ENCODE results near the gene MTARC2.

Gene MTARC2

GRCh38 chr1:220772846-220773245, 24.7 kb downstream of the MTARC2 start:
- DNase-seq = no peak
- Histone ChIP-seq H3K27ac (no peak overlapping the region), H3K9me3 (ENCODE audit: severe bottlenecking) (no peaks in the 10 kb centered on the region), H3K36me3 (peaks cover 22% of the 10 kb centered on the region), H3K4me3 (ENCODE audit: low read depth, low read length) (no peak overlapping the region), H3K27me3 (ENCODE audit: insufficient read depth, low read depth, severe bottlenecking) (no peaks in the 10 kb centered on the region)
- no peak for TF ChIP-seq CTCF (IDR thresholded peaks at IDR 0.05; ENCODE audit: low read depth, low read length)

GRCh38 chr1:220775240-220775853, 27.2 kb downstream of the MTARC2 start:
- peak; percentile 59 for DNase-seq
- Histone ChIP-seq H3K36me3 (peaks cover 6% of the 10 kb centered on the region), H3K27ac (no peak overlapping the region), H3K27me3 (ENCODE audit: insufficient read depth, low read depth, severe bottlenecking) (no peaks in the 10 kb centered on the region), H3K9me3 (ENCODE audit: severe bottlenecking) (no peaks in the 10 kb centered on the region), H3K4me3 (ENCODE audit: low read depth, low read length) (no peak overlapping the region)
- TF ChIP-seq CTCF (IDR thresholded peaks at IDR 0.05; ENCODE audit: low read depth, low read length) = peak; percentile 69

- DNase-seq = no peak
These were observed 28.1 kb downstream of the MTARC2 start for GRCh38 chr1:220776254-220776653.

GRCh38 chr1:220776720-220777326, 28.7 kb downstream of the MTARC2 start:
- Histone ChIP-seq H3K27ac (no peak overlapping the region), H3K9me3 (ENCODE audit: severe bottlenecking) (no peaks in the 10 kb centered on the region), H3K27me3 (ENCODE audit: insufficient read depth, low read depth, severe bottlenecking) (no peaks in the 10 kb centered on the region), H3K36me3 (no peaks in the 10 kb centered on the region; the same call in 1 of the 2 replicates), H3K4me3 (ENCODE audit: low read depth, low read length) (no peak overlapping the region)
- peak; percentile 89 for DNase-seq
- peak; percentile 98 for TF ChIP-seq CTCF (IDR thresholded peaks at IDR 0.05; ENCODE audit: low read depth, low read length)

More at GRCh38 chr1:220776254-220776653, 28.1 kb downstream of the MTARC2 start:
- Histone ChIP-seq H3K36me3 (no peaks in the 10 kb centered on the region; the same call in 1 of the 2 replicates), H3K4me3 (ENCODE audit: low read depth, low read length) (no peak overlapping the region), H3K27me3 (ENCODE audit: insufficient read depth, low read depth, severe bottlenecking) (no peaks in the 10 kb centered on the region), H3K9me3 (ENCODE audit: severe bottlenecking) (no peaks in the 10 kb centered on the region), H3K27ac (no peak overlapping the region)
- no peak for TF ChIP-seq CTCF (IDR thresholded peaks at IDR 0.05; ENCODE audit: low read depth, low read length)

- no peaks in the 10 kb centered on the region for H3K9me3 ChIP-seq (ENCODE audit: severe bottlenecking)
- H3K27me3 ChIP-seq (ENCODE audit: insufficient read depth, low read depth, severe bottlenecking) = no peaks in the 10 kb centered on the region
- no peak overlapping the region for H3K27ac ChIP-seq
- no peak for TF ChIP-seq CTCF (IDR thresholded peaks at IDR 0.05; ENCODE audit: low read depth, low read length)
- peaks cover 8% of the 10 kb centered on the region for H3K36me3 ChIP-seq
- no peak overlapping the region for H3K4me3 ChIP-seq (ENCODE audit: low read depth, low read length)
- no peak for DNase-seq
These were observed 35.3 kb downstream of the MTARC2 start for GRCh38 chr1:220783453-220783852.

Measured in WERI-Rb-1 (cell line).